Body of pancreas (tissue), 4 donors: ENCODE measurements around the gene PELO.

Source experiments
- CTCF ChIP-seq, 7 experiments: fragments of 450-650 bp in 4 of 7; fragments of 200-600 bp in 3 of 7; sonication (generic) in 3 of 7; IDR thresholded peaks; one replicate each; pipeline ENCODE4 v1.5.1; 2016 to 2019; ENCODE audit warnings: antibody characterized with exemption in 7 of 7
- POLR2A ChIP-seq, 3 donors: fragments of 450-650 bp; IDR thresholded peaks; one replicate each; pipeline ENCODE4 v1.6.1; 2016; ENCODE audit warnings: antibody characterized with exemption in 3 of 3, mild to moderate bottlenecking in 2 of 3

GRCh38 chr5:52807723-52808122 is 20.0 kb downstream of the PELO start:
- TF ChIP-seq CTCF (IDR thresholded peaks at IDR 0.05): no peak
- no peak for TF ChIP-seq POLR2A (IDR thresholded peaks at IDR 0.05)
